Activated CD8-positive, alpha-beta T cell treated with anti-CD3 and anti-CD28 coated beads for 36 hours (primary cell): ENCODE results near the gene ATG101. TPM values are rescaled to one million over a fixed set of nuclear protein-coding genes. Genes with fewer than 3 reads are reported as not detected.

Experiments used
- ATAC-seq: fragments of 200-7000 bp; cut with Tn5 transposase; one replicate; pipeline ENCODE4 v1.10.0; 2021; ENCODE audit warnings: mild to moderate bottlenecking, moderate library complexity
- CTCF ChIA-PET: fragments of 350-600 bp; sonication (Branson Sonifier 250); formaldehyde crosslinking; loops from one replicate; lab custom pipeline; 2021; ENCODE audit warnings: antibody characterized with exemption; lab: Charles Lee
- POLR2A ChIA-PET: fragments of 350-600 bp; sonication (Branson Sonifier 250); formaldehyde crosslinking; loops from one replicate; lab custom pipeline; 2021; ENCODE audit warnings: antibody characterized with exemption; lab: Charles Lee
- DNase-seq: peaks from one replicate; pipeline ENCODE4 v3.0.0-alpha.2; 2020
- H3K27ac Mint-ChIP-seq: one replicate; pipeline ENCODE4 v1.8.0; 2021; ENCODE audit warnings: mild to moderate bottlenecking, mixed read lengths
- H3K27me3 Mint-ChIP-seq: one replicate; pipeline ENCODE4 v1.8.0; 2021; ENCODE audit warnings: mixed read lengths
- H3K36me3 Mint-ChIP-seq: one replicate; pipeline ENCODE4 v1.8.0; 2021; ENCODE audit warnings: low read depth, mixed read lengths
- H3K4me1 Mint-ChIP-seq: one replicate; pipeline ENCODE4 v1.8.0; 2021; ENCODE audit warnings: low read depth, mixed read lengths
- H3K4me3 Mint-ChIP-seq: one replicate; pipeline ENCODE4 v1.8.0; 2021; ENCODE audit warnings: mild to moderate bottlenecking, moderate library complexity, mixed read lengths
- H3K9me3 Mint-ChIP-seq: one replicate; pipeline ENCODE4 v1.8.0; 2021; ENCODE audit warnings: mixed read lengths
- CTCF ChIP-seq: fragments of 200-600 bp; IDR thresholded peaks from one replicate; pipeline ENCODE4 v1.8.0; 2022; ENCODE audit warnings: antibody characterized with exemption, mild to moderate bottlenecking
- intact Hi-C: fragments of 100-400 bp; cut with micrococcal nuclease; formaldehyde crosslinking; loops from one replicate; pipeline ENCODE4 v1.10.0; 2022
- total RNA-seq, 2 experiments: library from RNA; stranded (reverse); gene quantifications; one replicate each; pipeline ENCODE4 v1.2.3, GENCODE V29; 2021

The ATG101 gene
- total RNA-seq, 2 experiments from 2014 or later: 25.6 to 28.4 TPM

- no peak overlapping the region for H3K27ac Mint-ChIP-seq
- intact Hi-C loops: no loop called here
- POLR2A ChIA-PET: interaction anchor here (1.2 kb wide), 1 partner anchor 63 kb away, joined by 5 read pairs; no protein-coding TSS in a partner anchor
Measured at GRCh38 chr12:52087961-52088820, 18.4 kb downstream of the ATG101 start.

GRCh38 chr12:52089491-52089890 is 19.7 kb downstream of the ATG101 start:
- H3K27me3 Mint-ChIP-seq: peaks cover 35% of the 10 kb centered on the region
- no peak for TF ChIP-seq CTCF
- no peak for DNase-seq
- H3K4me3 Mint-ChIP-seq: no peak overlapping the region
- H3K27ac Mint-ChIP-seq: no peak overlapping the region
- intact Hi-C loops: no loop called here
- H3K9me3 Mint-ChIP-seq: no peaks in the 10 kb centered on the region
- H3K4me1 Mint-ChIP-seq: no peaks in the 10 kb centered on the region
- POLR2A ChIA-PET: no interaction called here
- CTCF ChIA-PET: interaction anchor here (12.8 kb wide), 1 partner anchor 64 kb away, joined by 394 read pairs; no protein-coding TSS in a partner anchor
- no peak for ATAC-seq
- no peaks in the 10 kb centered on the region for H3K36me3 Mint-ChIP-seq

More at GRCh38 chr12:52087961-52088820, 18.4 kb downstream of the ATG101 start:
- no peak for DNase-seq
- no peak for ATAC-seq
- Mint-ChIP-seq H3K27me3 (peaks cover 34% of the 10 kb centered on the region), H3K4me1 (peaks cover 2% of the 10 kb centered on the region), H3K36me3 (no peaks in the 10 kb centered on the region), H3K4me3 (no peak overlapping the region), H3K9me3 (no peaks in the 10 kb centered on the region)
- CTCF ChIA-PET: interaction anchor here (0.9 to 12.8 kb wide), 3 partner anchors 30 to 62 kb away, joined by 4 to 394 read pairs (median 4); no protein-coding TSS in a partner anchor
- TF ChIP-seq CTCF: no peak

- no peak for ATAC-seq
- Mint-ChIP-seq H3K36me3 (no peaks in the 10 kb centered on the region), H3K9me3 (no peaks in the 10 kb centered on the region), H3K4me3 (no peak overlapping the region), H3K27ac (no peak overlapping the region), H3K27me3 (peaks cover 37% of the 10 kb centered on the region), H3K4me1 (no peaks in the 10 kb centered on the region)
- TF ChIP-seq CTCF: no peak
- ChIA-PET POLR2A (interaction anchor here (1.1 kb wide), 1 partner anchor 13 kb away, joined by 3 read pairs; no protein-coding TSS in a partner anchor), CTCF (interaction anchor here (0.7 to 1.4 kb wide), 3 partner anchors 30 to 97 kb away, joined by 3 to 10 read pairs (median 4); no protein-coding TSS in a partner anchor)
- no peak for DNase-seq
- intact Hi-C loops: no loop called here
Measured at GRCh38 chr12:52090291-52090690, 20.5 kb downstream of the ATG101 start.

GRCh38 chr12:52091061-52091460 is 21.3 kb downstream of the ATG101 start:
- TF ChIP-seq CTCF: no peak
- ChIA-PET CTCF (interaction anchor here (0.7 to 1.5 kb wide), 11 partner anchors 8 to 216 kb away, joined by 3 to 10 read pairs (median 3); no protein-coding TSS in a partner anchor), POLR2A (interaction anchor here (1.1 kb wide), 1 partner anchor 13 kb away, joined by 3 read pairs; no protein-coding TSS in a partner anchor)
- Mint-ChIP-seq H3K4me1 (no peaks in the 10 kb centered on the region), H3K4me3 (no peak overlapping the region), H3K36me3 (no peaks in the 10 kb centered on the region), H3K9me3 (no peaks in the 10 kb centered on the region), H3K27ac (no peak overlapping the region), H3K27me3 (peaks cover 37% of the 10 kb centered on the region)
- DNase-seq: no peak
- ATAC-seq: no peak
- intact Hi-C loops: no loop called here
